Colon (tissue), 2 donors: Measurements from ENCODE around the gene CDH13.

Experiments used
- FAIRE-seq: peaks from 2 replicates; lab custom pipeline; 2012; peaks lifted over from hg19 to GRCh38; lab: Jason Lieb, UNC
- donor health status: control.
- donor health status: control.

CDH13 gene

GRCh38 chr16:83515395-83515794 lies 888.6 kb downstream of the CDH13 start:
- no peak for FAIRE-seq

DNA sequence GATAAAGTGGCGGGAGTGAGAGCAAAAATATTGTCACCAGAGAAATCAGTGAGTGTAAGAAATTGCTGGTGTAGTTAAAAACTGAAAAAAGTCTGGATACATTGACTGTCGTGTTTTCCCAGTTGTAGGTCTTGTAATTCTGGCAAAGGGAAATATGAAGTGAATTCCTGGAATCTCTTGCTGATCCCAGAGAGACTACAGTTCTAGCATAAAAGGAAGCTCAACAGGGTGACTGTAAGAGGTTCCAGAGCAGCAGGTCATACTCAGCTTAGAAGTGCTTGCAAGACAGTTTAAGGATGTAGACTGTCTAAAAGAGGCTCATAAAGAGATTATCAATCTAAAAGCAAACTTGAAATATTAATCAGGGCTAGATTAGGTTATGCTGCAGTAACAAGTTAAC lies 890.2 kb downstream of the CDH13 start:
- FAIRE-seq, result no peak

GRCh38 chr16:83517398-83517797 lies 890.6 kb downstream of the CDH13 start:
- FAIRE-seq, result no peak

DNA sequence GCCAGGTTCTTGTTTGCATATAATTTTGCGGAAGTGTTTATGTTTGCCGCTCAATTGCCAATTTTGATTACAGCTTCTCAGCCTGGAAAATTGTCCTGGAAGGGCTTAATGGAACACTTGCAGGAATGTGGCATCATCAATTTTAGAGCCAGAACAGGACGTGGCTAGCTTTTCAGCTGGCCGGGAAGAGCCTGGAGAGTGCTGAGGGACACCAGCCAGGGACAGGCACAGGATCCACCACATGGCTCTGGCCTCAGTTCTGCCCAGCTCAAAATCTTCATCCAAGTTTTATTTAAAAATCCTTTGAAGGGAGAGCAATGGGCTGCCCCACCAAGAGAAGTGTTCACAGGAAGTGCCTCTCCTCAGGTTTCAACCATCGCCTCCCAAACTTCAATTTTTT lies 893.8 kb downstream of the CDH13 start:
- FAIRE-seq, result no peak

GRCh38 chr16:83530293-83530692 lies 903.5 kb downstream of the CDH13 start:
- FAIRE-seq, result no peak

DNA sequence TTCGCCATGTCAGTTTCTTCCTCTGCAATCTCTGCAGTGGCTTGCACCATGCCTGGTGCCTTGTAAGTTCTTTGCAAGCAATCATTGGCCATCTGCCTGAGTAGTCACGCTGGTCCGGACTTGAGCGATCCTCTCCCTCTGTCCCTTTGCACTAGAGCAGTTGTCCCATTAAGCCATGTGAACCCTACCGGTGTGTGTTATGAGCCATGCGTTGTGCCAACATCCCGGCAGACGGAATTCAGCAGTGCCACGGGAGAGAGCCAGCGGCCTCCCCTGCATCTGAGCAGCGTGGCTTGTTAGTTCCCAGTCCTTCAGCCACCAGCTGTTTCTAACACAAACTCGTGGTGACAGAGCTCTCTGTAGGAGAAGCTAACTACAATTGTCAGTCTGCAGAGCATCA lies 905.9 kb downstream of the CDH13 start:
- FAIRE-seq, result no peak

DNA sequence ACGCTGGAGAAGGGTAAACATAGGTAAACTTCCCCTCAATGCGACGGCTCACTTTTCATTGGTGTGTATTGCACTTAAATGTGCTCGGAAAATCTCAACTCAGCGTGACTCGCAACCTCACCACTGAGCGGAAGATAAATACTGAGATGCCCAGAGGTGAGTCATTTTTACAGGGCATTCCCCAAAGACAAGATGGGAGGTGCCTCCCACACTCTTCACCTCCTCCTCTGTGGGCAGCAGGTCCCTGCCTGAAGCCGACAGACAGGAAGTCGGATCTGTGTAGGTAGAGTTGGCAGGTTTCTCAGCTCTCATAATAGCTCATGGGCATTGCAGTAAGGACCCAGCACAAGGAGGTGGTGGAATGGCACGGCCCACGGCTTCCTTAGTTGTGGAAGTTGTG lies 906.4 kb downstream of the CDH13 start:
- FAIRE-seq, result no peak

DNA sequence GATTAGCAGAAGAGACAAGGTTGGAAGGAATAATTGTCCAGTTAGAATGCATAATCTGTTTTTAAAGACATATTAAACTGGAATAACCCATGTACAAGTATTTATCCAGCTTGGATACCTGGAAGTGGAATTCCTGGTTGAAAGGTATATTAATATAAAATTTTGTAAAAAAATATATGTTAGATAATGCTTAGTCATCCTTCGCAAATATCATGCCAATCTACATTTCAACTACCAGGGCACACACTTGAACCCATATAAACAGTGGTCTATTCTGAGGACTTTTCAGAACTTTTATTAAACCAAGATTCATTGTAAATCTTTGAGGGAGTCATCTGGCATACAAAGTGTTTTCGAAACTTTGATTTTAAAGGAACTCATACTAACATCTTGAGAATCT lies 911.9 kb downstream of the CDH13 start:
- FAIRE-seq, result no peak

GRCh38 chr16:83539736-83540490 lies 913.1 kb downstream of the CDH13 start:
- no peak for FAIRE-seq

- FAIRE-seq, result no peak
Measured at GRCh38 chr16:83541231-83541630, 914.5 kb downstream of the CDH13 start.

- FAIRE-seq, result no peak
Measured at GRCh38 chr16:83542491-83542890, 915.7 kb downstream of the CDH13 start.

DNA sequence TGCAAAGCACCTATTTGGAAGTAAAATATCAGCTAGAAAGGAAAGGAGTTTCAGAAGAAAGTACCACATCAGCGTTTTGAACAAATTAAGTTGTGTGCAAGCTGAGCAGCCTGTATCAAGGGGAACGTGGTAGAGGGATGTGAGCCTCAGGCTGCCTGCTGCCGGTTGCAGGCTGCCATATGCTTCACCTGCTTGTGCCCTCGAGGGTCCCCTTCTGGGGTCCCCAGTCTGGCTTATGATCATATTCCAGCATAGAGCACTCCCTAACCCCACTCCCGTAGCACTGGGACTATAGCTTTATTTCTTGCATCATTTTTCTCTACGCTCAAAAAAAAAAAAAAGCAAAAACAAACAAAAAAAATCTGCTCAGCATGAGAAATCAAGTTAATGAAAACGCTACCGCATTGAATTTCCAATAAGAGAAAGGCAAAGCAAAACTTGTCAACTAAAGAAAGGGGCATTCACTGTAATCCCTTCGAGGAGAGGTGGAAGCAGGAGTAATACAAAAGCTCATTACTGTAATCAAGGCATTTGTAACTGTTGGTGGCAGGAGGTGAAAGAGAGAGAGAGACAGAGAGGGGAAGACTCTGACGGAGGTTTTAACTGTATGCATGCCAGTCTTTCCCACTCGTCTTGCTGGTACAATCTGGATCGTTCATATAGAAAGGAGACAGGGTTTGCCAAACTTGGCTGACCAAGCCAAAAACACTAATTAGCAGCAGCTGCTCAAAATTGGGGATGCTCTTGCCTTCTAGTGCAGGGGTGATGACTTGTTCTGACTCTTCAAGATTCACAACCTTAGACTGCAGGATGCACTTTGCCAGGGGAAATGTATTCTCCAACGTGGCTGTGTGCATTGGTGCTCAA lies 922.8 kb downstream of the CDH13 start:
- FAIRE-seq, result no peak

DNA sequence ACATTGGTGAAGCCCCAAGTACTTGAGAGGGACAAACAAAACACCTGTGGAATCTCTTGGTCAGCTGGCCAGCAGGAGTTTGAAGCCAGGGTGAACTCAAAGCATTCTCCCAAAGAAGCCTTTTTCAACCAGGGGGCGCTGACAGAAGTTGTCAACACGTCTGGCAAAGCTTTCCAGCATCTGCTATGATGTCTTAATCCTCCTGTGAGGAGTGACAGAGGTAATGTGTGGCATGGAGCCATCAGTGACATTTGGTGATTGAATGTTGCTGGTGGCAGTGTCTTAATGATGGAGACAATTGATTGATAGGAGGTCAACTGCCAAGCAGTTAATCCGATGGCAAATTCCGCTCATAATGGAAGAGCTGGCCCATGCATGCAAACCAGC lies 923.4 kb downstream of the CDH13 start:
- no peak for FAIRE-seq

DNA sequence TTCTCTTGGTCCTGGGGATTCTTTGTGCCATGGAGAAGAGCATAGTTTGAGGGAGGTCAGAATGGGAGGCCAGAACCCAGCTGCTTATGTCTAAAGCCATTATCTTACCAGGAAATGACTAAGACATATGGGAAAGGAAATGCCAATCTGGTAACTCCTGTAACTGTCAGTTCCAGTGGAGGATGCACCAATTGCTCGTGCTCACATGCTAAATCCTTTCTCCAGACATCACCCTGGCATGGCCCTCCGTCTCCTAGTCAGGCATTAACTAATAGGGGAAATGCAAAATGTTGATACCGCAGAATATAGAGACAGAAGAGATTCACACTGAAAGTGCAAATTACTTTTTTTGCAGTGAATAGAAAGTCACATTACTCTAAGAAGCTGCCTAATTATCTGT lies 925.5 kb downstream of the CDH13 start:
- no peak for FAIRE-seq

- FAIRE-seq, result no peak
Measured at GRCh38 chr16:83552930-83553329, 926.2 kb downstream of the CDH13 start.

DNA sequence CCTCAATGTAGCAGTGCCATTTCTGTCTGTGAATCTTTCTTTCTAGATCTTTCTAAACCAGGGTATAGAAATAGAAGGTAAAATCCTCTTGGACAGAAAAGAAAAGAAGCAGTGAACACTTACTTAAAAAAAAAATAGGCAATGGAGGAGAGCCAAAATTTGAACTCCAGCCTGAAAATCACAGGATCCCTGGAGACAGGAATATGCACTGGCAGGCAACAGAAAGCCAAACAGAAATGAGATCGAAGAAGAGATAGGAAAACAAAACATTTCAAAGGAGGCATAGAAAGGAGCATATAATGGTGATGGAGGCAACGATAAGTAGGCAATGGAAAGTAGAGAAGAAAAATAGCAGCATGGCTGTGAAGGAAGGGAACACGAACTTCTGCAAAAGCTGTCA lies 927.3 kb downstream of the CDH13 start:
- no peak for FAIRE-seq

GRCh38 chr16:83554540-83554939 lies 927.8 kb downstream of the CDH13 start:
- FAIRE-seq, result no peak

GRCh38 chr16:83561876-83562275 lies 935.1 kb downstream of the CDH13 start:
- no peak for FAIRE-seq

DNA sequence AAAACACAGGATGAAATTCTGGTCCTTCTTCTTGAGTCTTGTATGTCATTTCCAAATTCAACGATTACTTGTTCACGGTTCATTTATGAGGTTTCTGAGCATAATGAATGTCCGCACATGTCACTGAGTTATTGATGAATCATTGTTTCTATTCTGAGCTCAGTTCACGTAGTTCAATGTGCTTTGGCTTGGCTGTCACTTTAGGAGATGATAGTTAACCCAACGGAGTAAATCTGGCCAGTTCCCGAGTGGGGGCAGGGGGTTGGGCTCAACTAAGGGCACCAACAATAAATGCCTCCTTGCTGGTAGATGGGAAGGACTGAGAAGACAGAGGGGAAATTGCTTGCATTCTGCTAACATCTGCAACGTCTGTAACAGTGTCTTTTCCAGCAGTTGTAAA lies 941.6 kb downstream of the CDH13 start:
- no peak for FAIRE-seq

DNA sequence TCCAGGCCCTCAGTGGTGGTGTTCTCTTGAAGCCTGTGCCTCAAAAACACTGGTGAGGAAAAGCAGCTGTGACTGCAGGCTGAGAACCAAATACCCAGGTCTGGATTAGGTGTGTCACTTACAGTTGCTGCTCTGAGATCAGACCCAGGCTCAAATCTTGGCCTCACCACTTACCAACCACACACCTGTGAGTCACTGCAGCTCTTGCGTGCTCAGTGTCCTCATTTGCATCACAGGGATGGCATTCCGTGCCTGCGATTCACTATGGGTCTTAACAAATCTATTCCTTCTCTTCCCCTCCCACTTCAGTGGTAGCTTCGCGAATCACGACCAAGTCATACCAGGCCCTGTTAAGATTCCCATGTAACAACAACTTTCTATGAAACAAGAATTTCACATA lies 947.6 kb downstream of the CDH13 start:
- no peak for FAIRE-seq

DNA sequence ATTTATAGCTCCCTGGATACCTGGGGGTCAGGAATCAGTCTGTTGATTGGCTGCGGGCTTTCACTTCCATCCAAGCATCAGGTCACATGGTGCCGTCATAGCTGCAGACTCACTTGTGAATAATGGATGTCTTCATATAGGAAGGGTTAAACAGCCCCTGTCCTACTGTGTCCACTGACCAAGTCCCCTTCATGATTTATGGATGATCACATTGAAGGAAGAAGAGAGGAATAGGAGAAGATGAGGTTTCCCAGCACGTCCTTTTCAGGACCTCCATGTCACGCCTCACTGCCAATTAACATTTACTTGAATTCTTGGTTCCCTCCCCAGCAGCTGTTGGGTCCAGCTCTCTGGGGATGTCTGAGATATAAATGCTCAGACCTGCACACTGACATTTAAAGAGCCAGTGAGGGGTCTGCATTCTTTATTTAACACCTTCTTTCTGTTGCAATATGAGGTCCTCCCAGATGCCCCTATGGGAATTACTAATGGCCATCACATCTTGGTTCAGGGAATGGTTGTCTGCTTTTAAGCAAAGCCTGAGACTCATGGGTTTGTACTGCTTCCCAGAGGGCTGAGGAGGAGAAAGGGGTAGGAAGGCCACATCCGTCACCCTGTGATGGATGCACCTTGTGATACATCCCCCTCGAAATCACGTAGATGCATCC lies 950.4 kb downstream of the CDH13 start:
- no peak for FAIRE-seq

GRCh38 chr16:83578171-83578570 lies 951.4 kb downstream of the CDH13 start:
- no peak for FAIRE-seq

DNA sequence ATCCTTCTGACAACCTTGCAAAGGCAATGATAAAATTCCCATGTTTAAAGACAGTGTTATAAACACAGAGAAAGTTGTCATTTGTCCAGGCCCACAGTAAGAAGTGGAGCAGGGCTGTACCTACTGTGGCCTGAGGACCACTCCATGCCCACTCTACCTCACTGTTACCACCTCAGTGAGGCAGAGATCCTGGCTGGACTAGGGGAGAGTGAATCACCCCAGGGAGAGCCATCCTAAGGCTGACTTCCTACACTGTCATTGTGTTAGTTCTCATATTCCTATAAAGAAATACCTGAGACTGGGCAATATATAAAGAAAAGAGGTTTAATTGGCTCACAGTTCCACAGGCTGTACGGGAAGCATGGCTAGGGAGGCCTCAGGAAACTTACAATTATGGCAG lies 952.3 kb downstream of the CDH13 start:
- no peak for FAIRE-seq
